ELF-1 (cell line): ENCODE measurements around the gene MAMLD1.

Source experiments
- DNase-seq: peaks from one replicate; pipeline ENCODE4 v3.0.0-alpha.2; 2016; ENCODE audit warnings: low read depth, low spot score

MAMLD1 gene

DNA sequence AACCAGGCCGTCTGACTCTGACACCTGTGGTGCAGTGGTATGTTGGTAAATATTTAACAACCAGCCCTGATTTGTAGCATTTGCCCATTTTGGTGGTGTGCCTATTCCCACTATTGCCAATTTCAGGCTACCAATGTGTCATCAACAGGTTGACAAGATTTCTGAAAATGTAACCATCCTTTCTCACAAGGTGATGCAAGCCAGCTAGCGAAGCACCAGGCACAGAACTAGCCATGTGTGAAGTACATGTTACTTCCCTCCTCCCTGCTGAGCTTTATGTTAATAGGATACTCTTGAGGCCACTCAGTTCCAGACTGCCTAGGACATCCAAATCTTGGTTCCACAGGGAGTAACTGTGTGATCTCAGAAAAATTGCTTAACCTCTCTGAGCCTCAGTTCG lies 7.2 kb upstream of the MAMLD1 start:
- no peak for DNase-seq

- no peak for DNase-seq
These were observed 5.3 kb upstream of the MAMLD1 start for GRCh38 chrX:150357790-150358189.

- no peak for DNase-seq
These were observed 4.5 kb upstream of the MAMLD1 start for GRCh38 chrX:150358651-150359050.

GRCh38 chrX:150360331-150360730 lies 2.8 kb upstream of the MAMLD1 start:
- no peak for DNase-seq

- DNase-seq, result peak; percentile 75
These were observed 1.9 kb upstream of the MAMLD1 start for GRCh38 chrX:150361070-150361776.

DNA sequence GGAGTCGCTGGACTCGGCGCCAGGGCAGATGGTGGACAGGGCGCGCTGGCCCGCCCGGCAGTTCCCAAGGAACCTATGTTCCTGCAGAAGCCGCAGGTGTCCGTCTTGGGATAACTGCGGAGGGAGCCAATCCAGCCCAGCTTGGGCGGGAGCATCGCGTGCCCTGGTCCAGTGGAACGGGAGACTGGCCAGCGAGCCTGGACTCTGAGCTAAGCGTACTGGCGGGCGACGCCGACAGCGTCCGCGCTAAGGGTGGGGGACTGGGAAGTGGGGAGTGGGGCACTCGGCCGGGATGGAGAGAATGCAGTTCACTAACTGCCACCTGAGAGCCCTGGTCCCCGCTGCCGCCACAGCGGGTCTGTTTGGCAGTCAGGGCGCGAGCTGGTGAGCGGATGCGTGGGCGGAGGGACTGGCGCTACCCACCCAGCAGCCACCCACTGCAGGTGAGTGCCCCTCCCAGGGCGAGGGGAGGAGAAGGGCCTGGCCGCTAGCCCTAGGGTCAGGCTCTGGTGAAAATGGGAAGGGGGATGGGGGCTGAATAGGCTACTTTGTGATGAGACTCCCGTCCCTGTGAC lies 1.3 kb upstream of the MAMLD1 start:
- DNase-seq, result peak; percentile 46

- peak; percentile 52 for DNase-seq
These were observed 637 bp downstream of the MAMLD1 start for GRCh38 chrX:150363561-150364346.

DNA sequence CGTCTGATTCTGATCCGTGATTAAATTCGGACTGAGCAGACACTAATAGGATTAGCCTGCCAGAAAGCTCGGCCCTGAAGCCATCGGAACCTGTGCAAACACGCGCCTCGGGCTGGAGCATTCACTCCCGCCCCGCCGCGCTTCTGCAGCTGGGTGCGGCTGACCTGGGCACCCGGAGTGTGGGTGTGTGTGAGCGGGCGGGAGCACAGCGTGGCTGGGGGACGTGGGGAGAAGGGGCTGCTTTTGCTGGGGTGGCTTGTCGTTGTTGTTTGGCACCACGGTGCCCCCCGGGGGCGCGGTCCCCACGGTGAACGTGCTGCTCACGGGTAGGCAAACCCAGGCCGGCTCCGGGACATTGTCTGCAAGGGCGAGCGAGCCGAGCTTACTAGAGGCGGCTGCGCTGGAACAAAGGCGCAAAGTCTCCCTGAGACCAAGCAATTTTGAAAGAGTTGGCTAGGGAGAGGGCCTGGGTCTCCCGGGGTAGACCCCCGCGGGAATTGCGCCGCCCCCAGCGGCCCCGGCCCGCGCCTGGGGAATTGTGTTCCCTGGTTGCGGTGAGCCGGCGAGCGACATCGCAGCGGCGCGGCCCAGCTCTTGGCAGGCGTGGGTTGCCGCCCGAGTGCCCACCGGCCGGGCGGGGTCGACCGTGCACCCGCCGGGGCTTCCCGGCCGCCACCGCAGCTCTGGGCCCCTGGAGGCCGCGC lies 1.4 kb downstream of the MAMLD1 start:
- peak; percentile 50 for DNase-seq

DNA sequence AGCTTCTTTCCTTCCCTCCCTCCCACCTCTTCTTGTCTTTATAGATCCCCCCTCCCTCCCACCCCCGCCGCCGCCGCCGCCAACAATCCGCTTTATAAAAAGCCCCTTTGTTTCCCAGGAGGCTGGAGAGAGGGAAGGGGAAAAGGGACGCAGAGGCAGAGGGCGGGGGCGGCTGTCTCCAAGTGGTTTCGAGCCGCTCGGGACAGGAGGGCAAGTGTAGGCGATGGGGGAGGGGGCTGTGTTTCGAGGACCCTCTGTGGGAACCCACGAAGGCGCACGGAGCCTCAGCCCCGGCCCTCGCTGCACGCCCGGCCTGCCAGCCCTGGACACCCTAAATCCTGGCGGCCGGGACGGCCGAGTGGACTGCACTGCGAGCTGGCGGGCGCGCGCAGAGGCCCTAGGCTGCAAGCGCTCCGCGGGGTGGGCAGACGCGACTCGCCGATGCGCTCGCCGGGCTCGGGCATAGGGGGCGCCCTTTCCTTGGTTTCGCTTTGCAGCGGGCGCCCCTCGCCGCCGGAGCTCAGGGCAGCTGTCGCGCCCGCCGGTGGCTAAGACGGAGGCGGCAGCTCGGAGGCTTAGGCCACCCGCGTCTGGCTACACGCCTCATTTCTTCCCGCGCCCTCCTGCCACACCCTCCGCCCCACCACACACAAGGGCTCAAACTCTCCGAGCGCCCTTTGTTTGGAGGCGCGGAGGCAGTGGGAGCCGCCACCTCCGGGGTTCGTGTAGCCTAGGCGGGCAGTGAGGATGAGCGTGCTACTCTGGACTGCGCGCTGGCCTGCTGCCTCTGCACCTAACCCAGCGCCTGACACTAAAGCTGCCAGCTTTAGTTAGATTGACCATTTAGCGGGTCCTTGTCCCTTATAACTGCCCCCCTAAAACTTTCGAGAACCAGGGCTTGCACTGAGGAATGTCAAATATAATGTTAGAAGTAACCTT lies 2.2 kb downstream of the MAMLD1 start:
- peak; percentile 85 for DNase-seq

DNA sequence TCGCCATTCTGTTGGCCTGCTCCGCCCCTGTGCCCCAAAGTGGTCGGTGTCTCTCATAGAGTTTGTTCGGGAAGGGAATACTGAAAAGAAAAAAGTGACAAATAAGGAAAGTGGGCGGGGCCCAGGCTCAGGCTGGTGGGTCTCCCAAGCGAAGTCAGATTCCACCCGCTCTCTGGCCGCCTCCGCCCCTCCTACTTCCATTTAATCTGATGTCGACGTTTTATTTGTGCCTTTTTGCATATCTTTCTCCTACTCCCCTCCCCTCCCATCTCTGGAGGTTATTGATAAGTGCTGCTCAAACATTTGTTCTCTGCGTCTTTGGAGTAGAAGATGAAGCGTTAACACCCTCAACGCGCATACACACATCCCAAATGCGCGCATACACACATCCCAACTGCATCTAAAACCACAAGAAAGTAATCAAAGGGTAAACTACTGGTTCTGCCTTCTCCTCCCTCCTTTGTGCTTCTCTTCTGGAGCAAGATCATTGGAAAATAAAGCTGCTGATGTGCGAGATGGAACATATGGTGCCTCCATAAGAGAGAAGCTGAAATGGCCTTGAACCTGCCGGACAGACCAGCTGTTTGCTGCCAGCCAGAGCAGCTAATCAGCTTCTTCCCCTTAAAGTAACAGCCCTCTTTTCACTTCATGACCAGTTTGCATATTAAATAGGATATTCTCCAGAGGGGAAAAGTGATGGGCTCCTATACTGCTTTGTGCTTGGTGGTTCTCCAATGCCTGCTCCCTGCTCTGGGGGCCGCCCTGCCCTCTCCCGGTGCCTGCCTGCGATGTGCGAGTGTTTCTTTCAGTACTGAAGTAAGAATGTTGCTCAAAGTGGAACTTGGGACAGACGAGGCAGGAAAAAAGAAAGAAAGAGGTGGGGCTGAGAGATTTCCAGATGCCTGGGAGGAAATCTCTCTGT lies 3.1 kb downstream of the MAMLD1 start:
- peak; percentile 73 for DNase-seq

- no peak for DNase-seq
These were observed 3.9 kb downstream of the MAMLD1 start for GRCh38 chrX:150366951-150367545.

- no peak for DNase-seq
These were observed 7.6 kb downstream of the MAMLD1 start for GRCh38 chrX:150370589-150371312.

GRCh38 chrX:150371877-150372276 lies 8.8 kb downstream of the MAMLD1 start:
- no peak for DNase-seq

DNA sequence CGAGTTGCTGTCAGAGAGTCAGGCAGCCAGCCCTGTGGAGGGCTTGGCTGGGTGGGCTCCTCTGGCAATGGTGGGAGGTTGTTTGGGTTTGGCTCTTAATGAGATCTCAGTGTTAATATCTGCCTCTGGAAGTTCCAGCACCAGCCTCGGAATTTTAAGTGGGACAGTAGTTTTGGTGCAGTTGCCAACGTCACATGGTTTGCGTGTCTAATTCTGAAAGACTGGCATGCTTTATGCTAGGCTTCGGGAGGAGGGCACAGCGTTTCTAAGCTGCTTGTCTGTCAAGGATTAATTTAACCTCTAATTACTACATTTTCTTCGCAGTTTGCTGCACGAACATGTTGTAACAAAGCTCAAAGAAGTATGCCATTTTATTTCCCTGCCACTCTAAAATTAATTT lies 9.2 kb downstream of the MAMLD1 start:
- DNase-seq, result no peak

- DNase-seq, result no peak
These were observed 9.6 kb downstream of the MAMLD1 start for GRCh38 chrX:150372756-150373155.

DNA sequence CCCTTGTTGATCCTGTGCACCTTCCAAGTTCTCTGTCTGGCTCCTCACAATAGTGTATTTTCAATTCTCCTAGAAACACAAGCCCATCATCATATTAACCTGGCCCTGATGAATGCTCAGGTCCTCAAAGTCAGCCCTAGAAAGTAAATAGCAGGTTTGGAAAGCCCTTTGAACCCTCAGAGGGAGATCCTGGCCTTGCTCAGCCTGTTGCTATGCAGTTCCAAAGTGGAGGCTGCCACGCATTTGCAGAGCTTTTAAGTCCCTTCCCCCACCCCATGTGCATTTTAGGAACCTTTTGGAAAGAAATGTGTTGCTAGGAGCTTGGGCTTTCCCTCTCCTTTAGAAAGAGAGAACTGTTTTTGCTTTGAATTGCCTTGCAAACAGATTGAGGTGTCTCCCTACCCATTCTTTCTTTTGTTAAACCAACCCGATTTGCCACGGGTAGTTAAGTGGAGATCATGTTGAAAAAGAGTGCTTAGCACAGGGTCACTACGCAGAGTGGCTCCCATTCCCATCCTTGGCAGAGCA lies 12.2 kb downstream of the MAMLD1 start:
- peak; percentile 53 for DNase-seq

- no peak for DNase-seq
These were observed 13.9 kb downstream of the MAMLD1 start for GRCh38 chrX:150377005-150377404.

- no peak for DNase-seq
These were observed 41.9 kb downstream of the MAMLD1 start for GRCh38 chrX:150405006-150405405.

DNA sequence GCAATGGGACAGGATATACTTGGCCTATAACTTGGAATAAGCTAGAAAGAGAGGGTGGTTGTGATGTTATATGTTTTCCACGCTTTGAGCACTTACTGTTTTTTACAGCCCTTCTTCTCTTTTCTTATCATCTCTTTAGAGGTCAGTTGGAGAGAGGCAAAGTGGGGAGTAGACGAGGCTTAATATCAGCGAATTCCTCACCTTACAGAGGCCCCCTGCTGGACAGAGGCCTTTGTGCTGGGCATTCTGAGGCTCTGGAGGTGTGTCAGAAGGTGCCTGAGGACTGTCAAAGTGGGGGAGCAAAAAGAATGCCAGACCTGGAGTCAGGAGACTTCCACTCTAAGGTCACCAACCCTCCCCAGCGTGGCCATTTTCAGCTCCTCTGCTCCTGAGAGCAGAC lies 42.5 kb downstream of the MAMLD1 start:
- DNase-seq, result peak; percentile 36
